ENCODE results near the gene ST3GAL6. TPM values are rescaled to one million over a fixed set of nuclear protein-coding genes. Genes with fewer than 3 reads are reported as not detected.

Gene ST3GAL6
- total and polyA plus RNA-seq, 10 of the 15 experiments (the other 5 are each of a cell fraction or from before 2014, with no cell fraction given): 19.5 to 41.2 (median 37.4) TPM

DNA sequence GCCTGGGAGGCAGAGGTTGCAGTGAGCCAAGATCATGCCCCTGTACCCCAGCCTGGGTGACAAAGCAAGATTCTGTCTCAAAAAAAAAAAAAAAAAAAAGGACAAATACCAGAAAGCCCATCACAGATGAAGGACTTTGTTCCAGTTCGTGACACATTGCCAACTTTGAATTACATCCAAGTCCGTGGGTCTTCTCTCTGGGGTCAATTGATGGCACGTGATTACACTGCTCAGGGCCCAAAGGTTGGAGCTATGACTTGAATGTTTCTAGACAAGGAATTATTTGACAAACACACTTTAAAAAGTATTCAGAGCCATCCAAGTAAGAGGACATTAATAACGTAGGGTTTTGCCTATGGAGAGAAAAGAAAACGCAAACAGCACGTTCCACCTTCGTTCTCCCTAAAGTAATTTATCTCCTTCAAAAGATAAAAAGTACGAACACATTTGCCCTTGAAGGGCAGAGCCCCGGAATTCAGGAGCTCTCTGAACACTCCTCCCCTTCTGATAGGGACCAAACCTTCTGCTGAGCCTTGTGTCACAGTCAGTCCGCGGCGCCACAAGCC is 31.3 kb upstream of the ST3GAL6 start:
- ChIA-PET RAD21 (ENCODE audit: unreplicated experiment) (interaction anchor here (1.0 to 7.4 kb wide), 16 partner anchors 9 to 174 kb away, joined by 3 to 48 read pairs (median 8); no protein-coding TSS in a partner anchor), SMC1A (ENCODE audit: uncharacterized antibody, unreplicated experiment) (interaction anchor here (0.9 to 6.2 kb wide), 23 partner anchors 9 to 170 kb away, joined by 3 to 44 read pairs (median 5); partner anchors contain the start of gene ST3GAL6), POLR2A (interaction anchor here (0.7 to 5.3 kb wide), 15 partner anchors 9 to 1222 kb away, joined by 3 to 43 read pairs (median 5); no protein-coding TSS in a partner anchor), CTCF (interaction anchor here (0.7 to 4.5 kb wide), 19 partner anchors 9 to 141 kb away, joined by 3 to 42 read pairs (median 3); partner anchors contain the start of gene CPOX)
- peak overlapping the region; percentile 60 for H3K27ac ChIP-seq (ENCODE audit: control insufficient read depth, insufficient read depth)
- H3K79me2 ChIP-seq (ENCODE audit: control insufficient read depth, insufficient read depth, low read length): peaks cover 37% of the 10 kb centered on the region
- H3K27me3 ChIP-seq (replicated peaks in 1 of 2; ENCODE audit: control insufficient read depth in 2 of 2, insufficient read depth in 2 of 2, low read length in 1 of 2): no peaks in the 10 kb centered on the region
- in situ Hi-C loops (cut with MboI): no loop called here
- H3K36me3 ChIP-seq (ENCODE audit: control insufficient read depth in 2 of 2, insufficient read depth in 2 of 2, low read length in 1 of 2): no peaks in the 10 kb centered on the region
- H3K4me1 ChIP-seq (ENCODE audit: control insufficient read depth, insufficient read depth, low read length): no peaks in the 10 kb centered on the region
- H3K9ac ChIP-seq (ENCODE audit: control insufficient read depth, insufficient read depth, low read length): peak overlapping the region; percentile 73; the same call in 1 of the 2 replicates
- 4% methylated on average over 12 of the region's 12 CpGs for WGBS (ENCODE audit: insufficient coverage, insufficient replicate concordance, low lambda C conversion rate, missing lambda C conversion rate)
- peak overlapping the region; percentile 73 for H3K4me2 ChIP-seq (ENCODE audit: control insufficient read depth, insufficient read depth)
- no peaks in the 10 kb centered on the region for H4K20me1 ChIP-seq (ENCODE audit: control insufficient read depth, insufficient read depth)
- H2AFZ ChIP-seq (ENCODE audit: control insufficient read depth, low read depth, low read length): peak overlapping the region; percentile 64
- ATAC-seq (peak; percentile 69), FAIRE-seq (no peak), DNase-seq (ENCODE audit: low read depth, low spot score) (no peak)
- H3K9me3 ChIP-seq (replicated peaks; ENCODE audit: control insufficient read depth, insufficient read depth, low read length): no peaks in the 10 kb centered on the region
- TSS peak; percentile 70 for BruUV-seq (replicated peaks)
- intact Hi-C loops (cut with micrococcal nuclease; ENCODE audit: unreplicated experiment): loop anchor here (2.0 to 5.0 kb wide), 4 partner anchors 40 to 200 kb away; partner anchors contain the start of gene GPR15
- peak overlapping the region; percentile 80 for H3K4me3 ChIP-seq
- TF ChIP-seq ATF7 (IDR thresholded peaks at IDR 0.05; ENCODE audit: low read depth) (0 out of 2 replicates have a peak, but pooled peaks have one; percentile 9), YBX1 (IDR thresholded peaks at IDR 0.05) (no peak), HDGF (IDR thresholded peaks at IDR 0.05) (no peak), NFIC (IDR thresholded peaks at IDR 0.05; ENCODE audit: low read depth, low read length) (no peak), KAT2A (conservative IDR thresholded peaks at IDR 0.05; ENCODE audit: control insufficient read depth, low read depth, low read length) (no peak), RFX5 (IDR thresholded peaks at IDR 0.05; ENCODE audit: low read depth, low read length) (no peak), ZBTB4 (CRISPR knock-in tag; IDR thresholded peaks at IDR 0.05) (no peak), ZZZ3 (IDR thresholded peaks at IDR 0.05; ENCODE audit: control insufficient read depth, insufficient read length, low read depth) (no peak), CBFB (IDR thresholded peaks at IDR 0.05; ENCODE audit: low read depth) (0 out of 2 replicates have a peak, but pooled peaks have one; percentile 32), MTA2 (IDR thresholded peaks at IDR 0.05; ENCODE audit: low read depth) (no peak), TCF3 (IDR thresholded peaks at IDR 0.05; ENCODE audit: borderline replicate concordance, insufficient read depth, low read depth, low read length) (no peak), MEF2B (IDR thresholded peaks at IDR 0.05; ENCODE audit: partially characterized antibody, poor library complexity, severe bottlenecking) (no peak), POLR2AphosphoS5 (IDR thresholded peaks at IDR 0.05; ENCODE audit: low read length) (peak; percentile 84; the same call in 1 of the 2 replicates), SREBF2 (IDR thresholded peaks at IDR 0.05; ENCODE audit: low read length) (no peak)
- TF ChIP-seq, protein P1, sequence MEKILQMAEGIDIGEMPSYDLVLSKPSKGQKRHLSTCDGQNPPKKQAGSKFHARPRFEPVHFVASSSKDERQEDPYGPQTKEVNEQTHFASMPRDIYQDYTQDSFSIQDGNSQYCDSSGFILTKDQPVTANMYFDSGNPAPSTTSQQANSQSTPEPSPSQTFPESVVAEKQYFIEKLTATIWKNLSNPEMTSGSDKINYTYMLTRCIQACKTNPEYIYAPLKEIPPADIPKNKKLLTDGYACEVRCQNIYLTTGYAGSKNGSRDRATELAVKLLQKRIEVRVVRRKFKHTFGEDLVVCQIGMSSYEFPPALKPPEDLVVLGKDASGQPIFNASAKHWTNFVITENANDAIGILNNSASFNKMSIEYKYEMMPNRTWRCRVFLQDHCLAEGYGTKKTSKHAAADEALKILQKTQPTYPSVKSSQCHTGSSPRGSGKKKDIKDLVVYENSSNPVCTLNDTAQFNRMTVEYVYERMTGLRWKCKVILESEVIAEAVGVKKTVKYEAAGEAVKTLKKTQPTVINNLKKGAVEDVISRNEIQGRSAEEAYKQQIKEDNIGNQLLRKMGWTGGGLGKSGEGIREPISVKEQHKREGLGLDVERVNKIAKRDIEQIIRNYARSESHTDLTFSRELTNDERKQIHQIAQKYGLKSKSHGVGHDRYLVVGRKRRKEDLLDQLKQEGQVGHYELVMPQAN (conservative IDR thresholded peaks at IDR 0.05): no peak; the same call in 1 of the 2 replicates
- TF ChIP-seq, protein P2, sequence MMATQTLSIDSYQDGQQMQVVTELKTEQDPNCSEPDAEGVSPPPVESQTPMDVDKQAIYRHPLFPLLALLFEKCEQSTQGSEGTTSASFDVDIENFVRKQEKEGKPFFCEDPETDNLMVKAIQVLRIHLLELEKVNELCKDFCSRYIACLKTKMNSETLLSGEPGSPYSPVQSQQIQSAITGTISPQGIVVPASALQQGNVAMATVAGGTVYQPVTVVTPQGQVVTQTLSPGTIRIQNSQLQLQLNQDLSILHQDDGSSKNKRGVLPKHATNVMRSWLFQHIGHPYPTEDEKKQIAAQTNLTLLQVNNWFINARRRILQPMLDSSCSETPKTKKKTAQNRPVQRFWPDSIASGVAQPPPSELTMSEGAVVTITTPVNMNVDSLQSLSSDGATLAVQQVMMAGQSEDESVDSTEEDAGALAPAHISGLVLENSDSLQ (IDR thresholded peaks at IDR 0.05): no peak
